ENCODE measurements around the gene SMIM21. TPM values are rescaled to one million over a fixed set of nuclear protein-coding genes. Genes with fewer than 3 reads are reported as not detected.
A peak's percentile ranks its signal among the peaks of the same experiment; 100 is the strongest.

Gene SMIM21
- total RNA-seq, 1 donor from 2014 or later: not detected

GRCh38 chr18:75441896-75442295 lies 14.4 kb upstream of the SMIM21 start:
- TF ChIP-seq CTCF (IDR thresholded peaks at IDR 0.05): no peak
- no peaks in the 10 kb centered on the region for H3K9me3 Mint-ChIP-seq (ENCODE audit: low read depth)
- no peaks in the 10 kb centered on the region for H3K27me3 Mint-ChIP-seq (ENCODE audit: low read depth)
- H3K27ac Mint-ChIP-seq (ENCODE audit: unreplicated experiment): peak overlapping the region; percentile 50
- H3K4me1 Mint-ChIP-seq (ENCODE audit: low read depth): peaks cover 20% of the 10 kb centered on the region
- no peak for DNase-seq (ENCODE audit: low spot score)
- H3K4me3 Mint-ChIP-seq (ENCODE audit: unreplicated experiment): no peak overlapping the region
- H3K36me3 Mint-ChIP-seq (ENCODE audit: low read depth): no peaks in the 10 kb centered on the region

GRCh38 chr18:75439348-75439747 lies 11.8 kb upstream of the SMIM21 start:
- H3K9me3 Mint-ChIP-seq (ENCODE audit: low read depth): no peaks in the 10 kb centered on the region

GRCh38 chr18:75438891-75439290 lies 11.4 kb upstream of the SMIM21 start:
- Mint-ChIP-seq H3K9me3 (ENCODE audit: low read depth) (no peaks in the 10 kb centered on the region), H3K4me3 (ENCODE audit: unreplicated experiment) (no peak overlapping the region), H3K27ac (ENCODE audit: unreplicated experiment) (no peak overlapping the region), H3K27me3 (ENCODE audit: low read depth) (peaks cover 5% of the 10 kb centered on the region), H3K36me3 (ENCODE audit: low read depth) (no peaks in the 10 kb centered on the region), H3K4me1 (ENCODE audit: low read depth) (peaks cover 20% of the 10 kb centered on the region)
- no peak for DNase-seq (ENCODE audit: low spot score)
- TF ChIP-seq CTCF (IDR thresholded peaks at IDR 0.05): no peak

More at GRCh38 chr18:75439348-75439747, 11.8 kb upstream of the SMIM21 start:
- peaks cover 5% of the 10 kb centered on the region for H3K27me3 Mint-ChIP-seq (ENCODE audit: low read depth)
- H3K27ac Mint-ChIP-seq (ENCODE audit: unreplicated experiment): no peak overlapping the region
- H3K36me3 Mint-ChIP-seq (ENCODE audit: low read depth): no peaks in the 10 kb centered on the region
- no peak overlapping the region for H3K4me3 Mint-ChIP-seq (ENCODE audit: unreplicated experiment)
- H3K4me1 Mint-ChIP-seq (ENCODE audit: low read depth): peaks cover 20% of the 10 kb centered on the region
- DNase-seq (ENCODE audit: low spot score): no peak
- no peak for TF ChIP-seq CTCF (IDR thresholded peaks at IDR 0.05)

GRCh38 chr18:75437979-75438378 lies 10.5 kb upstream of the SMIM21 start:
- DNase-seq (ENCODE audit: low spot score): no peak
- Mint-ChIP-seq H3K9me3 (ENCODE audit: low read depth) (no peaks in the 10 kb centered on the region), H3K36me3 (ENCODE audit: low read depth) (no peaks in the 10 kb centered on the region), H3K27me3 (ENCODE audit: low read depth) (peaks cover 7% of the 10 kb centered on the region), H3K4me3 (ENCODE audit: unreplicated experiment) (no peak overlapping the region), H3K4me1 (ENCODE audit: low read depth) (peaks cover 20% of the 10 kb centered on the region), H3K27ac (ENCODE audit: unreplicated experiment) (no peak overlapping the region)
- no peak for TF ChIP-seq CTCF (IDR thresholded peaks at IDR 0.05)

GRCh38 chr18:75433098-75433497 lies 5.6 kb upstream of the SMIM21 start:
- no peaks in the 10 kb centered on the region for H3K36me3 Mint-ChIP-seq (ENCODE audit: low read depth)
- no peak overlapping the region for H3K27ac Mint-ChIP-seq (ENCODE audit: unreplicated experiment)
- peaks cover 14% of the 10 kb centered on the region for H3K27me3 Mint-ChIP-seq (ENCODE audit: low read depth)
- no peak for TF ChIP-seq CTCF (IDR thresholded peaks at IDR 0.05)
- H3K9me3 Mint-ChIP-seq (ENCODE audit: low read depth): no peaks in the 10 kb centered on the region
- no peaks in the 10 kb centered on the region for H3K4me1 Mint-ChIP-seq (ENCODE audit: low read depth)
- no peak overlapping the region for H3K4me3 Mint-ChIP-seq (ENCODE audit: unreplicated experiment)
- no peak for DNase-seq (ENCODE audit: low spot score)
